ENCODE results near the gene GMDS. TPM values are rescaled to one million over a fixed set of nuclear protein-coding genes. Genes with fewer than 3 reads are reported as not detected.

Gene GMDS
- total RNA-seq, 2 experiments from 2014 or later, result 30.3 to 38.5 TPM

DNA sequence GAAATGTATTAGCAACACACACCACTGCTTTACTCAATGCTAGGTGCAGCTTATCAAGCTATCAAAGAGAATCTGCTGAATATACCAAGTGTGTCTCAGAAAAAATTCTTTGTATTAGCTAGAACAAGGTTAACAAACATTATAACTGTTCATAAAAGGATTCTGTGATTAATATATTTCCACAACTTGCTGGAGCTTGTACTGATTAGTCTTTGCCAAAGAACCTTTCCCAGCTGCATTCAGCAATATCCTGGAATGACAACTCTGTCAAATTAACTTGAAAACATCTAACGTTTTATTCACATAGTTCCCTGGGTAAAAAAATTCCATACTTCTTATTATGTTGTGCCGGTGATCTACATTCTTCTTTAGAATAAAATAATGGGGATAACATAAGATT lies 383.0 kb downstream of the GMDS start:
- Mint-ChIP-seq H3K4me3 (no peak overlapping the region), H3K9me3 (ENCODE audit: insufficient read depth) (no peaks in the 10 kb centered on the region), H3K4me1 (ENCODE audit: low read depth) (no peaks in the 10 kb centered on the region), H3K36me3 (ENCODE audit: low read depth) (no peaks in the 10 kb centered on the region), H3K27ac (no peak overlapping the region), H3K27me3 (ENCODE audit: low read depth) (no peaks in the 10 kb centered on the region)
- ChIA-PET CTCF (no interaction called here), POLR2A (no interaction called here)
- ATAC-seq (no peak), DNase-seq (no peak)

DNA sequence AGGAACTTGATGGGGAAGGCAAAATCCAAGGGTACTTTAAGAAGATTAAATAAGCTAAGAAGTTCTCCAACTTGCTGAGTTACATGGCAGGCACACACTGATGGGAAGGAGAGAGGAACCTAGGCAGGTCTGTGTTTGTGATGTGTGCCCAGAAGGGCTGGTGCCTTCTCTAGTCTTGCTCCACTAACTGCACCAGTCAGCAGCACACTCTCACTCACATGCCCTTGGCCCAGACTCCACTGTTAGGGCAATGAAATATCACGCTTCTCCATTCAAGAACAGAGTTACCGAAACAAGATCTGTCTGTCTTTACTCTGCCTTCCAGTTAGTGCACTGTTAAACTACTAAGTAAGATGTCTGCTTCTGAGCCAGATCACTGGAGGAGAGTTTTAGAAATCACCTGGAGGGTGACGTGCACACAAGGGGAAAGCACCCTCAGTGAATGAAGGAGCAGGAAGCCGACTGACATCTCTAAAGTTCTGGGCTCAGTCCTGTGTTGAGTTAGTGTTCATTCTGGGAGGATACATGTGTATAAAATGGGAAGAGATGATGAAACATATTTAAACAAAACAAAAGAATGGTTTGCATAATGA lies 384.6 kb downstream of the GMDS start:
- no peaks in the 10 kb centered on the region for H3K4me1 Mint-ChIP-seq (ENCODE audit: low read depth)
- H3K4me3 Mint-ChIP-seq, result no peak overlapping the region
- ChIA-PET CTCF (no interaction called here), POLR2A (no interaction called here)
- no peaks in the 10 kb centered on the region for H3K36me3 Mint-ChIP-seq (ENCODE audit: low read depth)
- no peaks in the 10 kb centered on the region for H3K9me3 Mint-ChIP-seq (ENCODE audit: insufficient read depth)
- H3K27ac Mint-ChIP-seq, result no peak overlapping the region
- H3K27me3 Mint-ChIP-seq (ENCODE audit: low read depth), result no peaks in the 10 kb centered on the region
- ATAC-seq (no peak), DNase-seq (no peak)

DNA sequence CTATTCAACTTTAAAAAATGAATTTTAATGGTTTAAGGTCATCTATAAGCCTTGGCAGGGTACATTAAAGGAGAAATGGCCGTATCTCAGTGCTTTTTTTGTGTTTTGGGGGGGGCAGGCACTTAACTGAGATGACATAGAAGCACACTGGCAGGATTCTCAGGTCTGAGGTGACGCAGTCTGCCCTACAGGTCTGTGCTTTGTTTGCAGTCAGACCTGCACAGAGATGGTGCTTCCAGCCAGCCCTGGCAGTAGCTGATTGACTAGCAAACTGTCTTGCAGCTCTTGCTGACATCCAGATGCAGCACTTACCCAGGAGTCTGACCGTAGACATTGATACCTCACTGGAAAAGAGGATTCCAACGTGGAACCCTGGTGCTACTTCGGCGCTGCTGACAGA lies 386.5 kb downstream of the GMDS start:
- H3K36me3 Mint-ChIP-seq (ENCODE audit: low read depth), result no peaks in the 10 kb centered on the region
- DNase-seq (no peak), ATAC-seq (no peak)
- no peak overlapping the region for H3K27ac Mint-ChIP-seq
- no peaks in the 10 kb centered on the region for H3K4me1 Mint-ChIP-seq (ENCODE audit: low read depth)
- no peaks in the 10 kb centered on the region for H3K9me3 Mint-ChIP-seq (ENCODE audit: insufficient read depth)
- H3K27me3 Mint-ChIP-seq (ENCODE audit: low read depth), result no peaks in the 10 kb centered on the region
- ChIA-PET POLR2A (no interaction called here), CTCF (no interaction called here)
- no peak overlapping the region for H3K4me3 Mint-ChIP-seq

DNA sequence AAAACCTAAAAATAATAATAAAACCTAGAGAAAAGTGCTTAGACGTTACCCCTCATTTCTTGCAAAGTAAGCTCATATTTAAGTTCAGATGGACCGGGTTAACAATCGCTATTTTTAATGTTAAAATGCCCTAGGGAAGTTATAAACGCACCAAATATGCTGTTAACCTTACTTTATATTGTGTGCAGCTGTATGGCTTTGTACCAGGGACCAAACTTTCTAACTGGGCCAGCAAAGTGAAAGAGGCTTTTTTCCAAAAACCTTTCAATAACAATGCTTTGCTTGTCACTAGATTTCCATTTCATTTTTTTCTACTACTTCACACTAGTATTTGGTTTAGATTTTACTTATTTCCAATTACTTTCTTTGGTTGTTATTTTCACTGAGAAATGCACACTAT lies 387.2 kb downstream of the GMDS start:
- ATAC-seq (no peak), DNase-seq (no peak)
- H3K27me3 Mint-ChIP-seq (ENCODE audit: low read depth), result no peaks in the 10 kb centered on the region
- H3K36me3 Mint-ChIP-seq (ENCODE audit: low read depth), result no peaks in the 10 kb centered on the region
- H3K9me3 Mint-ChIP-seq (ENCODE audit: insufficient read depth), result no peaks in the 10 kb centered on the region
- H3K4me3 Mint-ChIP-seq, result no peak overlapping the region
- POLR2A ChIA-PET, result no interaction called here
- no peak overlapping the region for H3K27ac Mint-ChIP-seq
- CTCF ChIA-PET, result no interaction called here
- no peaks in the 10 kb centered on the region for H3K4me1 Mint-ChIP-seq (ENCODE audit: low read depth)

DNA sequence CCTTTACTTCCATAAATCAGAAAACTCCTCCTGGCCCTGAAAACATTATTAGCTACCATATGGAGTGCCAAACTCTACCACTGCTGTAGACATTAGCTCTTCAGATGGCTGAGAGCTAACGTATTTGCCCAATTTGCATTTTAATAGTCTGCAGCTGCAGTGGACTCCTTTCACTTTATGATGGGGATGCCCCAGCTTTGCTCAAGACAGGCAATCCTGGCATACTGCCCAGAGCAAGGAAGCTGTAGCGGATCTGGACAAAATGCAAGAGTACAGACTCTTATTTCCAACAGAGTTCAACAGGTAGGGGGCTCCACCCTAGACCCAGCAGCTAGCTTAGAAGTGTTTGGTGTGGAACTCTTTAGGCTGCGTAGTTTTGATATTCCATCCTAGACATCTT lies 389.0 kb downstream of the GMDS start:
- CTCF ChIA-PET, result no interaction called here
- POLR2A ChIA-PET, result no interaction called here
- H3K4me3 Mint-ChIP-seq, result no peak overlapping the region
- ATAC-seq, result no peak
- H3K36me3 Mint-ChIP-seq (ENCODE audit: low read depth), result no peaks in the 10 kb centered on the region
- no peak overlapping the region for H3K27ac Mint-ChIP-seq
- H3K27me3 Mint-ChIP-seq (ENCODE audit: low read depth), result no peaks in the 10 kb centered on the region
- no peaks in the 10 kb centered on the region for H3K9me3 Mint-ChIP-seq (ENCODE audit: insufficient read depth)
- H3K4me1 Mint-ChIP-seq (ENCODE audit: low read depth), result no peaks in the 10 kb centered on the region
- no peak for DNase-seq

DNA sequence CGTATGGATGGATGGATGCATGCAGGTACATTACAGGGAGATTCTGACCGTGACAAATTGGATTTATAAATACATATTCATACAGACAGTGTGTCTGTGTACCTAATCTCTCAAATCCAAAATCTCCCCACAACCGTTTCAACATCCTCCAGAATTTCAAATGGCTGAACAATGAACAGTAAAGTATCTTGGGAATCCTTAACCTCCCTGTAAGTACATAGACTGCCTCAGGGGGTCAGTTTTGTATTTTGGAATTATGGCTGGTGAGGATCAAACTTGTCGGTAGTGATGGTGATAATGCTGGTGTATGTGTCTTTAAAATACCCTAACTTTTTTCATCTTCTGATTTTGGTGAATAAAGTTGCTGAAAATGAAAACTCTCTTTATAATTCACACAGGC lies 389.5 kb downstream of the GMDS start:
- H3K4me1 Mint-ChIP-seq (ENCODE audit: low read depth), result no peaks in the 10 kb centered on the region
- DNase-seq, result no peak
- no peak for ATAC-seq
- no peaks in the 10 kb centered on the region for H3K36me3 Mint-ChIP-seq (ENCODE audit: low read depth)
- no peak overlapping the region for H3K27ac Mint-ChIP-seq
- CTCF ChIA-PET, result no interaction called here
- H3K4me3 Mint-ChIP-seq, result no peak overlapping the region
- H3K9me3 Mint-ChIP-seq (ENCODE audit: insufficient read depth), result no peaks in the 10 kb centered on the region
- POLR2A ChIA-PET, result no interaction called here
- H3K27me3 Mint-ChIP-seq (ENCODE audit: low read depth), result no peaks in the 10 kb centered on the region

DNA sequence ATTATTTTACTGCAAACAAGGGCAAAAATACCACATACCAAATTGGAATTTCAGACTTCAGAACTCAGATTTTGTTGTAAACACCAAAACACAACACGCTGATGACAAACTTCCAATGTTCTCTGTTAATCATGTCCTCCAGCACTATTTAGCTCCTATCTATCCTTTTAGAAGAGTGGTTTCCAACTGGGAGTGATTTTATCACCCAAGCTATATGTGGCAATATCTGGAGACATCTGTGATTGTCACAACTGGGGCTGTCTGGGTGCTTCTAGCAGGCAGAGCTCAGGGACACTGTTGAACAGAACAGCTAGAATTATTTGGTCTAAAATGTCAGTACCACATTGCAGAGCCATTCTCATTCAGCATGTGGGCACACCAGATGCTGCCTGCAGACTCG lies 391.1 kb downstream of the GMDS start:
- ATAC-seq, result no peak
- Mint-ChIP-seq H3K27me3 (ENCODE audit: low read depth) (no peaks in the 10 kb centered on the region), H3K36me3 (ENCODE audit: low read depth) (no peaks in the 10 kb centered on the region), H3K9me3 (ENCODE audit: insufficient read depth) (no peaks in the 10 kb centered on the region), H3K4me3 (no peak overlapping the region), H3K4me1 (ENCODE audit: low read depth) (no peaks in the 10 kb centered on the region), H3K27ac (no peak overlapping the region)
- ChIA-PET CTCF (interaction anchor here (0.8 kb wide), 1 partner anchor 250 kb away, joined by 3 read pairs; no protein-coding TSS in a partner anchor), POLR2A (no interaction called here)
- DNase-seq, result no peak

DNA sequence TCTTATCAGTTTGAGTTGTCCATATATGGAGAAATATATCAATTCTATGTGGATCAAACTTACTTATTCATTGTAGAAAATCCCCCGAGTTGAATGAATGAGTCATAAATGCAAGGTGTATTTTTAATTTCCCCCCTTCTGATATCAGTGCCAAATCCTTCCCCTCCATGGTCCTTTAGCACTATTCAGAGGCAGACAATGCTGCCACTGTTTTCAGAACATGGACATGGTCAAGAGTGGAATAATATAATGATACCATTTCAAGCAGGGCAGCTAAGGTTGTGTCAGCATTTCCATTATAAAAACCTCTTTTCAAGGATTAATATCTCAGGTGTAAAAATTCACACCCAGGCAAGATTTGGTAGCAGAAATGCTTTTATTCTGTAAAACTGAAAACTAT lies 391.6 kb downstream of the GMDS start:
- POLR2A ChIA-PET, result no interaction called here
- H3K4me3 Mint-ChIP-seq, result no peak overlapping the region
- no peak overlapping the region for H3K27ac Mint-ChIP-seq

DNA sequence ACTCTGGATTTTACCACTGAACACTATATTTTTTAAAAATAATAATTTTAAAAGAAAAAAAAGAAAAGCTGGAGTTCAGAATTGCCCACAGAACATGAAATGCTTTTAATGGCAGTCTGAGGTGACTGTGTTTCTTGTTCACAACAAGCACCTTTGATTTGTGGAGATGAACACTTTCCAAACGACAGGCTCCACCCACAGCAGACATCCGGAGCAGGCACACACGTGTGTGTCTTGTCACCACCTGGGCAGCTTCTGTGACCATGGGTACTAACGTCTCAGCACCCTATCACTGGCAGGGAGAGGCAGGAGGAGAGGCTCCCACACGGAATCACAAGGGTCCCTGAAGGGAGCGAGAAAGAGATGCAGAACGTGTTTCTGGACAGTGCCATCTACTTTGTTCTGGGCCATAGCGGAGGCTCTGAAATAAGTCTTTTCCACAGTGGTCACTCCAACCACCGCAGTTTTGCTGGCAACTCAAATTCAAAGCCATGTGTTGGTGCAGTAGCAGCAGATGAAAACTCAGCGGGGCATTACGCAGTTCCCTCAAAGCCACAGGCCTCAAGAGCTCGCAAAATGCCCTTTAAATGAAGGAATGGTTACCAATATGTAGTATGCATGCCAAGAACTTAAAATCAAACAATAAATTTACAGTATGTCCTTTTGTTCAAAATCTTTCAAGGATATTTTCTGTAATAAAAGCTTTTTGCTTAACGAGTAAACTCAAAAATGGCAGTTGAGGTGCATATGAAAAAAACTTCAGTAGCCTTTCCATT lies 393.5 kb downstream of the GMDS start:
- CTCF ChIA-PET, result no interaction called here
- no peak overlapping the region for H3K4me3 Mint-ChIP-seq
- H3K4me1 Mint-ChIP-seq (ENCODE audit: low read depth), result no peaks in the 10 kb centered on the region
- no peak overlapping the region for H3K27ac Mint-ChIP-seq
- H3K9me3 Mint-ChIP-seq (ENCODE audit: insufficient read depth), result no peaks in the 10 kb centered on the region
- no peak for DNase-seq
- POLR2A ChIA-PET, result no interaction called here
- no peak for ATAC-seq
- H3K27me3 Mint-ChIP-seq (ENCODE audit: low read depth), result no peaks in the 10 kb centered on the region
- no peaks in the 10 kb centered on the region for H3K36me3 Mint-ChIP-seq (ENCODE audit: low read depth)

More for the DNA sequence above, 391.6 kb downstream of the GMDS start:
- no peaks in the 10 kb centered on the region for H3K4me1 Mint-ChIP-seq (ENCODE audit: low read depth)
- no peaks in the 10 kb centered on the region for H3K9me3 Mint-ChIP-seq (ENCODE audit: insufficient read depth)
- CTCF ChIA-PET, result no interaction called here
- ATAC-seq (no peak), DNase-seq (no peak)
- H3K27me3 Mint-ChIP-seq (ENCODE audit: low read depth), result no peaks in the 10 kb centered on the region
- H3K36me3 Mint-ChIP-seq (ENCODE audit: low read depth), result no peaks in the 10 kb centered on the region

DNA sequence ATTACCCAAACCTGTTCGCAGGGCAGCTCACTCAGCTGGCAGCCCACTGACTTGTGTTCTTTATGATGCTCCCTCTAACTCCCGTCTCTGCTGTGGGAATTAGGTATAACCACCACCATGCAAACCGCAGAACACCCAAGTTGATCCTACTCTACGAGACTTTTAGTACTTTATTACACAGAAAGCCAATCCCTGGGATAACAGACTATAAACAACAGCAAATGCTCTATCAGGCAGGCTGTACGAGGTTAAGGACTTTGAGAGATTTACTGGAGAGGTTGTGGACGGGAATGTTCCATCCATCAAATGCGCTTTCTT lies 394.6 kb downstream of the GMDS start:
- Mint-ChIP-seq H3K9me3 (ENCODE audit: insufficient read depth) (no peaks in the 10 kb centered on the region), H3K27me3 (ENCODE audit: low read depth) (no peaks in the 10 kb centered on the region), H3K27ac (no peak overlapping the region), H3K4me1 (ENCODE audit: low read depth) (no peaks in the 10 kb centered on the region), H3K4me3 (no peak overlapping the region), H3K36me3 (ENCODE audit: low read depth) (no peaks in the 10 kb centered on the region)
- POLR2A ChIA-PET, result no interaction called here
- CTCF ChIA-PET, result no interaction called here
- ATAC-seq (no peak), DNase-seq (no peak)

DNA sequence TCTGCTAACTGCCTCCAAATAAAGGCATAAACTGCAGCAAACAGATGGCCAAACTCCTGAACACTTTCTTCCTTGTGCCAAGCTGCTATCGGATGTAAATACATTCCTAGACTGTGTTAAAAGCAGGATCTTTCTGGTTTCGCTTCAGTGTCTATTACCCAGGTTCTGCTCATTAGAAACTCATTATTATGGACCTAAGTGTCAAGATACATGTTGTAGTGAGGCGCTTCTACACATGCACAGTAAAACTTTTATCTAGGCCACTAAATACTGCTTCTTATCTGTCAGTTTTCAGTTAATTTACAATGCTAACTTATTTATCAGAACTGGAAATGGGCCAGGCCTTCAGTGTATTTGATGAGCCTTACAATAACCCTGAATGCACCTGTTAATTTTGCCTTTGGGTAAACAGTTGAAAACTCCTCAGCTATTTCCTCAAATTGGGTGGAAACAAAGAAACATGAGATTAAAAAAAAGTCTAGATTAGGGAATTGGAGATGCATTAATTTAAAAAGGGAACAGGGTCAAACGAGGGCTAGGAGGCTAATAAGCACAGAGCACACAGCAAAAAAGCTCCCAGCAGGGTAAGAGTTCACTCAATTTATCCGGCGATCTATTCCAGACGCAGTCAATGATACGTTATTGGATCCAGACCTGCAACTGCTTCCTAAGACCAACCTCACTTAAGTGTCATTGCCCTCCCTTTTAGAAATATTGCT lies 395.1 kb downstream of the GMDS start:
- POLR2A ChIA-PET, result no interaction called here
- Mint-ChIP-seq H3K27ac (no peak overlapping the region), H3K9me3 (ENCODE audit: insufficient read depth) (no peaks in the 10 kb centered on the region), H3K4me1 (ENCODE audit: low read depth) (no peaks in the 10 kb centered on the region), H3K27me3 (ENCODE audit: low read depth) (no peaks in the 10 kb centered on the region), H3K36me3 (ENCODE audit: low read depth) (no peaks in the 10 kb centered on the region), H3K4me3 (no peak overlapping the region)
- DNase-seq (no peak), ATAC-seq (no peak)
- CTCF ChIA-PET, result interaction anchor here (1.0 kb wide), 1 partner anchor 29 kb away, joined by 3 read pairs; no protein-coding TSS in a partner anchor

DNA sequence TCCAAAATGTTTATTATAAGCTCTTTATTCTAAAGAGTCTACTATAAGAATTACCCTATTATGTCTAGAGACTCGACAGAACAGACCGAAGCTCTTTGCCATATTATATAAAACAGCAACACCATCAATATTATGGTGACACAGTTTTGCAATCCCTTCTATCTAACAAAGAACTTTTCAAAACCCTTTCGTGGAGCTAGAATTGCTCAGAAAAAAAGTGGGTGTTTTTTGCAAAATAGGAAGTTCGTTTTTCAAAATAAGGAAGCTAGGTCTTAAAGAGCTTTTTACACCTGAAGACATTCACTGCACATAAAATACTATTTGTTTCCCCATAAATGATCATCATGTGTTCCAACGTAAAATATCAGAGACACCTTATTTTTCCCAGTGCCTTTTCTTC lies 395.7 kb downstream of the GMDS start:
- DNase-seq (no peak), ATAC-seq (no peak)
- H3K4me1 Mint-ChIP-seq (ENCODE audit: low read depth), result no peaks in the 10 kb centered on the region
- no peaks in the 10 kb centered on the region for H3K36me3 Mint-ChIP-seq (ENCODE audit: low read depth)
- no peak overlapping the region for H3K4me3 Mint-ChIP-seq
- H3K27ac Mint-ChIP-seq, result no peak overlapping the region
- CTCF ChIA-PET, result interaction anchor here (1.0 kb wide), 1 partner anchor 28 kb away, joined by 3 read pairs; no protein-coding TSS in a partner anchor
- POLR2A ChIA-PET, result no interaction called here
- no peaks in the 10 kb centered on the region for H3K27me3 Mint-ChIP-seq (ENCODE audit: low read depth)
- H3K9me3 Mint-ChIP-seq (ENCODE audit: insufficient read depth), result no peaks in the 10 kb centered on the region

Data from activated CD8-positive, alpha-beta T cell treated with anti-CD3 and anti-CD28 coated beads, Interleukin-2, amount 10 ng/mL, durations not matched to agents 7 days and 5 days (primary cell).